HG02884 (cell line): Measurements from ENCODE around the gene C1orf115.
A peak's percentile ranks its signal among the peaks of the same experiment; 100 is the strongest.
"Not testable (repeated sequence)": the region's sequence is repeated elsewhere in the genome, so short reads cannot be mapped to it uniquely, and the experiment has no call there.

Source experiments
- ATAC-seq: cut with Tn5 transposase; IDR thresholded peaks from one replicate; pipeline ENCODE4 v1.9.1; 2021; ENCODE audit warnings: mild to moderate bottlenecking, moderate library complexity; ENCODE audit not compliant: unreplicated experiment

Gene C1orf115

GRCh38 chr1:220717800-220718640, 27.9 kb downstream of the C1orf115 start:
- ATAC-seq, result peak; percentile 66

- not testable (repeated sequence) for ATAC-seq
Observed at GRCh38 chr1:220721266-220721665, 31.1 kb downstream of the C1orf115 start.

- no peak for ATAC-seq
Observed at GRCh38 chr1:220726634-220727033, 36.5 kb downstream of the C1orf115 start.

DNA sequence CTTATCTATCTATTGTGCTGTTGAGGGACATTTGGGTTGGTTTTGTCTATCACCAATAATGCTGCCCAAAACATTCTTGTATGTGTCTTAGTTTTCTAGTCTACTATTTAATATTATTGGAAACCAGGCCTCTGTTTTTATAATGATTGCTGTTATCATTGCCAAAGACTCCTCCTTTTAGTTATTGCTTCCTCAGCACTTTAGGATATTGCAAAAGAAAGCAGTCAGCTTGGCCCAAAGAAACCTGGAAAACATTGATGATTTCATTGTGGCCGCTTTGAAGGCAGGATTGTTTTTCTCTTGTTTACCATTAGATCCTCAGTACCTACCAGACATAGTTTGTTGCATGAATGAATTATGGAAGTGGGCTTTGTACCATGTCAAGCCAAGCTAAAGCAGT, 37.4 kb downstream of the C1orf115 start:
- ATAC-seq, result no peak

- ATAC-seq, result no peak
Observed at GRCh38 chr1:220730486-220730885, 40.3 kb downstream of the C1orf115 start.

- ATAC-seq, result no peak
Observed at GRCh38 chr1:220732137-220732536, 42.0 kb downstream of the C1orf115 start.

DNA sequence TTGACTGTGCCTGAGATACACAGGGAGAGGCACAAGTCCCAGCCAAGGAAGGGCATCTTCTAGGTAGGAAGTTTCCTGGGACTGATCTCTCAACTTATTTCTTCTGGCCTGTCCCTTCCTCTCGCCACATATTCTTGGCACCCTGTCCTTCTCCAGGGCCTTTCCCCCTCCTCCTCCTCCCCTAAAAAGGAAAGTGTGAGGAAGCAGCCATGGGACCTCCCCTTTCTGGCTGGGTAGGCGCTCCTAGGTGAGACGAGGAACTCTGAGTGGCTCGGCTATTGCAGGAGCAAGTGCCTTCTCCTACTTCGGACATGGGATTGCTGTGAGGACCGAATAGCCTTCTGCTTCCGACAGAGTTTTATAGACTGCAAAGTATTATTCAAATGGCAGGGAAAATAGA, 42.5 kb downstream of the C1orf115 start:
- ATAC-seq, result no peak

DNA sequence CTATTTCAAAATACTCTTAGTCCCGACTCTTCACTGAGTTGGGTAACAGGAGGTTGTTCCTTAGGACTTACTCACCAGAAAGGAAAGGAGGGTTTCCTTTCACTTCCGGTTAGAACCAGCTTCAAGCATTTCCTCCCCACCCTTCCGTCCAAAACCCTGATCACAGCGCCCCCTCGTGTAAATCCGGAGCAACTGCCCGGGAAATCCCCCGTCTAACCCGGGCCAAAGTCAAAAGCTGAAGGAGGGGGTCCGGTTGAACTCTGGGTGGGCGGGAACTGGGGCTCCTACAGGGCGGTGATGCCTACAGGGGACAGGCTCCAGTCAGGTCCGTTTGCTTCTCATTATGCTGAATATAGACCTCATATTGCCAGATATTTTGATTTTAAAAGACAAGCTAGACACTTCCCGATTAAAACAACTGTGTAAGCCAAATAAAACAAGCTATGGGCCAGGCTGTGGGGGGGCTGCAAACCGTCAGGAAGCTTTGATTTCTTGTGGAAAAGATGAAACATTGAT, 43.0 kb downstream of the C1orf115 start:
- peak; percentile 70 for ATAC-seq

DNA sequence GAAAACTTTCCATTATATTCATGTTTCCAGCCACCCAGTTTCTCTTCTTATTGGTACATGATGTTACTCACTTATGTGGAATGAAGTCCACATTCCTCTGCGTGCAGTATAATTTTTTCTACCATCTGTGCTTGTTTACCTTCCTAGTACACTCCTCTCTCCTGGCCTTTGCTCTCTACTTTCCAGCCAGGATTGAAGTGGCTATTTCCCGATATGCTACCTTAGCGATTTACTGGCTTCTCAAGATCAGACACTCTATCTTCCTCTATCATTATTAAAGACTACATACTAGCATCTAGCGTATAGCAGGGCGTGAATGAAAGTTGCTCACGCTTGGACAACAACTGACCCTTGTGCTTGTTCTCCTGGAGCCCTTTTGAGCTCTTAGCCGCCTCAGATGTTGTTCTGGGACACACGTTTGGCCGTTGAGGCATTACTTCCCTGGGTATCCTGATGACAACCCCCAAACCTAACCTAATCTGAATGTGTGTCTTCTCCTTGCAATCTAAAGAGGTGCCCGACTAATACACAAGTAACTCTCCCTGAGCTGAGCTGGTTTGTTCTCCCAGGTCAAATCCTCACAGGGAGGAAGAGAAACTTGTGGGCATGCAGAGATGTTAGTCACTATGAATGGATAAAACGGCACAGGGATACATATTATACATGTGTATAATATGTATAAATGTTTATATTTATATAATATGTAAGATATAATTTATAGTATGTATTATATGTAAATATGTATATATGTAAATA, 44.6 kb downstream of the C1orf115 start:
- ATAC-seq, result no peak

GRCh38 chr1:220736283-220736682, 46.1 kb downstream of the C1orf115 start:
- not testable (repeated sequence) for ATAC-seq

DNA sequence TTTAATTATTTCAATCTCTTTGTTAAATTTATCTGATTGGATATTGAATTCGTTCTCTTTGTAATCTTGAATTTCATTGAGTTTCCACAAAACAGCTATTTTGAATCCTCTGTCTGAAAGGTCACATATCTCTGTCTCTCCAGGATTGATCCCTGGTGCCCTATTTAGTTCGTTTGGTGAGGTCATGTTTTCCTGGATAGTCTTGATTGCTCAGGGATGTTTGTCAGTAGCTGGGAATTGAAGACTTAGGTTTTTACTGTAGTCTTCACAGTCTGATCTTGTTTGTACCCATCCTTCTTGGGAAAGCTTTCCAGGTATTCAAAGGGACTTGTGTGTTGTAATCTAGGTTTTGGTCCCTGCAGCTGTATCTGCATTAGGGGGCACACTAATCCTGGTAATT, 51.2 kb downstream of the C1orf115 start:
- ATAC-seq, result no peak

- no peak for ATAC-seq
Observed at GRCh38 chr1:220741825-220742224, 51.7 kb downstream of the C1orf115 start.

DNA sequence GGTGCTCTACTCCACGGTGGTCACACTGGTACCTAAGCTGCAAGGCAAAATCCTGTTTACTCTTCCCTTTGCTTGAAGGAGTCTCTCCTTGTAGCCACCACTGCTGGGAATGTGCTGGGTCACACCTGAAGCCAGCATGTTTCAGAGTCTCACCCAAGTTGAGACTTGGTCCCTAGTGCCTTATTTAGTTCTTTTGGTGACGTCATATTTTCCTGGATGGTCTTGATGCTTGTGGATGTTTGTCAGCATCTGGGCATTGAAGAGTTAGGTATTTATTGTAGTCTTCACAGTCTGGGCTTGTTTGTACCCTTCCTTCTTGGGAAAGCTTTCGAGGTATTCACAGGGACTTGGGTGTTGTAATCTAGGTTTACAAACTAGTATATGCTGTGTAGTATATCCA, 52.4 kb downstream of the C1orf115 start:
- no peak for ATAC-seq

DNA sequence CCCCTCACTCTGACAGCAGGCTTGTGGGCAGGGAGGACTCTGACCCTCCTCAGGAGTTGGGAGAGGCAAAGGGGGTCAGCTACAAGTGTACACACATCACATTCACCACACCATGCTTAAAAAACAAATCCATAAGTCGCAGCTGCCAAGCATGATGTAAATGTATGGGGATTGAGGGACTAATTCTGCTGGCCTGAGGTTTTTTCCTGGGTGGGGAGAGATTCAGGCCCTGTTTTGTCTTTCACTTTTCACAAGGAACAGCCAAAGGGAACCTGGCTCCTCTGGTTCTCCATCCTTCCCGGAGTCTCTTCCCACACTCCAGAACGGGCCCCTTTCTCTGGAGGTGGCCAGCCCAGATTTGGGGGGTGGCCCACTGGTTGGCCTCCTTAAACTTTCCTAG, 56.7 kb downstream of the C1orf115 start:
- ATAC-seq, result no peak

- peak; percentile 14 for ATAC-seq
Observed at GRCh38 chr1:220747437-220748088, 57.4 kb downstream of the C1orf115 start.

DNA sequence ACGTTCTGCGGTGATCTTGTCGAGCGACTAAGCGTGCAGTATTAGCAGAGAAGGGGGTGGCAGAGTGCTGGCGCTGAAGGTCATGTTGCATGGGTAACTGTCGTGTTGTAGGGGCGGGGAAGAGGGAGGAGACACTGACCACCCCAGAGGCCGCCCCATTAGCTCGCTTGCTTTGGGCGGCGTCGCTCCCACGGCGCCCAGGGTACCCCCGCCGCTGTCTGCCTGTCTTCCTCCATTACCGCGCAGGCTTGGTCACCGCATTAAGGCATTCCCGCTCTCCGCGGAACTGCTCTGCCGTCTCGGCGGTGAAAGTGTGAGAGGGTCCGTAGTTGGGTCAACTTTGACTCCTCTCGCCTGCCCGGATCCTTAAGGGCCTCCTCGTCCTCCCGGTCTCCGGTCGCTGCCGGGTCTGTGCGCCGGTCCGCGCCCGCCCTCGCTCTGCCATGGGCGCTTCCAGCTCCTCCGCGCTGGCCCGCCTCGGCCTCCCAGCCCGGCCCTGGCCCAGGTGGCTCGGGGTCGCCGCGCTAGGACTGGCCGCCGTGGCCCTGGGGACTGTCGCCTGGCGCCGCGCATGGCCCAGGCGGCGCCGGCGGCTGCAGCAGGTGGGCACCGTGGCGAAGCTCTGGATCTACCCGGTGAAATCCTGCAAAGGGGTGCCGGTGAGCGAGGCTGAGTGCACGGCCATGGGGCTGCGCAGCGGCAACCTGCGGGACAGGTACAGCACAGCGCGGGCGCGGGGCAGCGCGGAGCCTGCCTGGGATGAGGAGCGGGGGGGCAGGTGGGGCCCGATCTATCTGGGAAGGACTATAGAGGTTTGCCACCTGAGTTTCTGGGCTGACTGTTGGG, 58.1 kb downstream of the C1orf115 start, which contains the start of gene MTARC2:
Gene MTARC2 (plus strand): TSS at position 234 of the 846 bp plus-strand sequence. CDS start 210 bp downstream, at position 444.
- peak; percentile 84 for ATAC-seq
